HEK293T (cell line): ENCODE measurements around the gene PRKCZ.

Experiments used
- ARNT ChIP-seq: fragments of 450-650 bp; IDR thresholded peaks from 2 replicates; pipeline ENCODE4 v1.6.1; 2017; ENCODE audit warnings: mild to moderate bottlenecking
- BHLHE40 ChIP-seq: fragments of 450-650 bp; IDR thresholded peaks from 2 replicates; pipeline ENCODE4 v1.6.1; 2016; ENCODE audit warnings: mild to moderate bottlenecking, moderate library complexity, borderline replicate concordance
- ELF4 ChIP-seq: fragments of 450-650 bp; IDR thresholded peaks from 2 replicates; pipeline ENCODE4 v1.6.1; 2017; ENCODE audit warnings: antibody characterized with exemption
- FOXK2 ChIP-seq: fragments of 450-650 bp; IDR thresholded peaks from 2 replicates; pipeline ENCODE4 v1.6.1; 2016; ENCODE audit warnings: mild to moderate bottlenecking
- FOXM1 ChIP-seq: fragments of 450-650 bp; IDR thresholded peaks from 2 replicates; pipeline ENCODE4 v1.6.1; 2017; ENCODE audit warnings: mild to moderate bottlenecking, borderline replicate concordance
- L3MBTL2 ChIP-seq: fragments of 450-650 bp; conservative IDR thresholded peaks from 2 replicates; pipeline ENCODE4 v1.6.1; 2016; ENCODE audit warnings: mild to moderate bottlenecking
- NFRKB ChIP-seq: fragments of 450-650 bp; IDR thresholded peaks from 2 replicates; pipeline ENCODE4 v1.6.1; 2016; ENCODE audit warnings: mild to moderate bottlenecking, moderate library complexity
- SUZ12 ChIP-seq: fragments of 450-650 bp; IDR thresholded peaks from 2 replicates; pipeline ENCODE4 v1.6.1; 2016; ENCODE audit warnings: mild to moderate bottlenecking
- ZNF384 ChIP-seq: fragments of 450-650 bp; IDR thresholded peaks from 2 replicates; pipeline ENCODE4 v1.6.1; 2016

GRCh38 chr1:2033165-2033564 lies 17.0 kb upstream of the PRKCZ start:
- TF ChIP-seq BHLHE40, result no peak
- no peak for TF ChIP-seq L3MBTL2
- TF ChIP-seq ZNF384, result no peak
- no peak for TF ChIP-seq ARNT
- no peak for TF ChIP-seq FOXK2
- TF ChIP-seq FOXM1, result no peak
- TF ChIP-seq NFRKB, result no peak
- TF ChIP-seq SUZ12, result no peak
- no peak for TF ChIP-seq ELF4
